Measurements from ENCODE around the gene HMGXB3.

Gene HMGXB3

GRCh38 chr5:150000256-150000989 lies at the start of gene HMGXB3, which contains the start of gene TIGD6:
TSS of gene HMGXB3 (plus strand) at chr5:150000739. CDS start at chr5:150004853, 4,114 bp downstream.
TSS of gene TIGD6 (minus strand) at chr5:150000654. CDS start at chr5:149996348, 4,306 bp downstream.
- DNase-seq = peak; percentile 80 to 96 (median 92)
- intact Hi-C loops (cut with DNase I) = loop anchor here (5.0 kb wide), 1 partner anchor 352 kb away; no protein-coding TSS in a partner anchor

GRCh38 chr5:149951138-149951749 lies 49.3 kb upstream of the HMGXB3 start:
- intact Hi-C loops (cut with DNase I) = no loop called here
- DNase-seq = no peak

- intact Hi-C loops (cut with DNase I) = no loop called here
These were observed 47.0 kb upstream of the HMGXB3 start for GRCh38 chr5:149953436-149954121.

GRCh38 chr5:149954798-149955197 lies 45.7 kb upstream of the HMGXB3 start:
- intact Hi-C loops (cut with DNase I) = no loop called here
- DNase-seq = no peak

More at GRCh38 chr5:149953436-149954121, 47.0 kb upstream of the HMGXB3 start:
- no peak for DNase-seq

- intact Hi-C loops (cut with DNase I) = no loop called here
- DNase-seq = no peak
These were observed 43.9 kb upstream of the HMGXB3 start for GRCh38 chr5:149956685-149957084.

- DNase-seq = no peak
- intact Hi-C loops (cut with DNase I) = no loop called here
These were observed 42.7 kb upstream of the HMGXB3 start for GRCh38 chr5:149957855-149958254.

- intact Hi-C loops (cut with DNase I) = loop anchor here (10.0 kb wide), 1 partner anchor 125 kb away; no protein-coding TSS in a partner anchor
- DNase-seq = peak in 16 of 42 donors; percentile 10 to 66 (median 27)
These were observed 40.9 kb upstream of the HMGXB3 start for GRCh38 chr5:149959406-149960236.

GRCh38 chr5:149960272-149961185 lies 40.0 kb upstream of the HMGXB3 start, which contains the start of gene SLC26A2:
TSS of gene SLC26A2 (plus strand) at chr5:149960758. CDS start at chr5:149977653, 16,895 bp downstream.
- intact Hi-C loops (cut with DNase I) = loop anchor here (10.0 kb wide), 1 partner anchor 126 kb away; no protein-coding TSS in a partner anchor
- DNase-seq = peak; percentile 94 to 100 (median 99)

GRCh38 chr5:149961186-149961685 lies 39.3 kb upstream of the HMGXB3 start:
- intact Hi-C loops (cut with DNase I) = loop anchor here (10.0 kb wide), 1 partner anchor 126 kb away; no protein-coding TSS in a partner anchor
- DNase-seq = peak in 7 of 42 donors; percentile 4 to 48 (median 14)

- intact Hi-C loops (cut with DNase I) = loop anchor here (10.0 kb wide), 1 partner anchor 127 kb away; no protein-coding TSS in a partner anchor
- peak in 7 of 42 donors; percentile 9 to 48 (median 20) for DNase-seq
These were observed 38.6 kb upstream of the HMGXB3 start for GRCh38 chr5:149961957-149962409.

- intact Hi-C loops (cut with DNase I) = loop anchor here (10.0 kb wide), 1 partner anchor 128 kb away; no protein-coding TSS in a partner anchor
These were observed 37.8 kb upstream of the HMGXB3 start for GRCh38 chr5:149962601-149963300.

GRCh38 chr5:149963729-149964128 lies 36.8 kb upstream of the HMGXB3 start:
- intact Hi-C loops (cut with DNase I) = loop anchor here (10.0 kb wide), 1 partner anchor 129 kb away; no protein-coding TSS in a partner anchor
- DNase-seq = no peak

More at GRCh38 chr5:149962601-149963300, 37.8 kb upstream of the HMGXB3 start:
- no peak for DNase-seq

GRCh38 chr5:149966946-149967345 lies 33.6 kb upstream of the HMGXB3 start:
- intact Hi-C loops (cut with DNase I) = loop anchor here (10.0 kb wide), 1 partner anchor 132 kb away; no protein-coding TSS in a partner anchor
- no peak for DNase-seq

- no peak for DNase-seq
- intact Hi-C loops (cut with DNase I) = loop anchor here (10.0 kb wide), 1 partner anchor 135 kb away; no protein-coding TSS in a partner anchor
These were observed 31.2 kb upstream of the HMGXB3 start for GRCh38 chr5:149969181-149969930.

GRCh38 chr5:149975409-149975808 lies 25.1 kb upstream of the HMGXB3 start:
- DNase-seq = no peak
- intact Hi-C loops (cut with DNase I) = no loop called here
